PC-9 (cell line): ENCODE data around the gene NAP1L5. TPM values are rescaled to one million over a fixed set of nuclear protein-coding genes. Genes with fewer than 3 reads are reported as not detected.

ENCODE experiments used
- BruUV-seq: library from RNA; stranded (reverse); fragments of 400-500 nt; replicated peaks from 2 replicates; lab custom pipeline; 2021; lab: Mats Ljungman, UMichigan
- CTCF ChIA-PET: fragments of 300-600 bp; sonication (Branson Sonifier 250); formaldehyde crosslinking; loops from one replicate; lab custom pipeline; 2022; ENCODE audit warnings: antibody characterized with exemption; lab: Charles Lee
- POLR2A ChIA-PET: fragments of 300-600 bp; sonication (Branson Sonifier 250); formaldehyde crosslinking; loops from one replicate; lab custom pipeline; 2022; ENCODE audit warnings: antibody characterized with exemption; ENCODE audit not compliant: unreplicated experiment; lab: Charles Lee
- DNase-seq, 2 experiments: peaks; one replicate each; pipeline versions ENCODE4 v3.0.0 to v3.0.0-alpha.2; 2015 to 2022; ENCODE audit warnings: mixed read lengths in 1 of 2
- H2AFZ ChIP-seq: fragments of 200-600 bp; sonication (generic); 2 replicates; pipeline ENCODE4 v1.8.1; 2017; ENCODE audit warnings: antibody characterized with exemption
- H3F3A ChIP-seq: fragments of 200-600 bp; sonication (generic); 2 replicates; pipeline ENCODE4 v1.8.1; 2017; ENCODE audit warnings: antibody characterized with exemption, mild to moderate bottlenecking, low read depth; ENCODE audit not compliant: insufficient read depth
- H3K27ac ChIP-seq: fragments of 200-600 bp; sonication (generic); 2 replicates; pipeline ENCODE4 v1.6.1; 2016; ENCODE audit warnings: mixed run types
- H3K27me3 ChIP-seq: fragments of 200-600 bp; sonication (generic); 2 replicates; pipeline ENCODE4 v1.6.1; 2016; ENCODE audit warnings: low read depth, mixed run types; ENCODE audit not compliant: insufficient read depth
- H3K36me3 ChIP-seq: fragments of 200-600 bp; sonication (generic); 2 replicates; pipeline ENCODE4 v1.6.1; 2016; ENCODE audit warnings: low read depth, mixed run types
- H3K4me1 ChIP-seq: fragments of 200-600 bp; sonication (generic); replicated peaks from 2 replicates; pipeline ENCODE4 v1.6.1; 2016; ENCODE audit warnings: mixed run types; ENCODE audit not compliant: insufficient read depth
- H3K4me2 ChIP-seq: fragments of 200-600 bp; sonication (generic); 2 replicates; pipeline ENCODE4 v1.6.1; 2017; ENCODE audit warnings: mixed run types
- H3K4me3 ChIP-seq: fragments of 200-600 bp; sonication (generic); 2 replicates; pipeline ENCODE4 v1.6.1; 2016; ENCODE audit warnings: mixed run types
- H3K79me2 ChIP-seq: fragments of 200-600 bp; sonication (generic); 2 replicates; pipeline ENCODE4 v1.6.1; 2017; ENCODE audit warnings: low read depth, mixed run types
- H3K9me2 ChIP-seq: fragments of 200-600 bp; sonication (generic); 2 replicates; pipeline ENCODE4 v1.8.1; 2017; ENCODE audit warnings: mild to moderate bottlenecking; ENCODE audit not compliant: insufficient read depth
- H3K9me3 ChIP-seq: fragments of 200-600 bp; sonication (generic); 2 replicates; pipeline ENCODE4 v1.8.1; 2016; ENCODE audit warnings: low read depth; ENCODE audit not compliant: insufficient read depth
- H4K20me1 ChIP-seq: fragments of 200-600 bp; sonication (generic); 2 replicates; pipeline ENCODE4 v1.8.1; 2017; ENCODE audit not compliant: insufficient read depth
- CTCF ChIP-seq: fragments of 200-600 bp; sonication (generic); conservative IDR thresholded peaks from 2 replicates; pipeline ENCODE4 v1.6.1; 2017; ENCODE audit warnings: mixed run types, antibody characterized with exemption, mild to moderate bottlenecking, moderate library complexity
- EZH2 ChIP-seq: fragments of 200-600 bp; sonication (generic); IDR thresholded peaks from 2 replicates; pipeline ENCODE4 v1.8.0; 2017; ENCODE audit warnings: antibody characterized with exemption, low read depth
- intact Hi-C: fragments of 100-400 bp; cut with micrococcal nuclease; formaldehyde crosslinking; loops from one replicate; pipeline ENCODE4 v1.10.0; 2022; ENCODE audit not compliant: unreplicated experiment
- total RNA-seq: library from RNA; stranded (reverse); gene quantifications from 2 replicates; pipeline ENCODE4 v1.2.3, GENCODE V29; 2021

NAP1L5 gene
- total RNA-seq, 1 experiment from 2014 or later: 0.37 TPM

GRCh38 chr4:88745581-88746163 lies 48.0 kb upstream of the NAP1L5 start:
- no peak overlapping the region for H3K4me2 ChIP-seq
- ChIA-PET CTCF (no interaction called here), POLR2A (no interaction called here)
- intact Hi-C loops: no loop called here
- H3K36me3 ChIP-seq: no peaks in the 10 kb centered on the region
- DNase-seq: no peak
- BruUV-seq: no TSS peak
- H3K9me2 ChIP-seq: no peaks in the 10 kb centered on the region
- H3K27ac ChIP-seq: no peak overlapping the region
- H3K79me2 ChIP-seq: no peaks in the 10 kb centered on the region
- H2AFZ ChIP-seq: no peak overlapping the region
- no peaks in the 10 kb centered on the region for H3K9me3 ChIP-seq
- H3K27me3 ChIP-seq: no peaks in the 10 kb centered on the region
- no peaks in the 10 kb centered on the region for H3K4me1 ChIP-seq
- H3F3A ChIP-seq: no peaks in the 10 kb centered on the region
- no peak overlapping the region for H3K4me3 ChIP-seq
- TF ChIP-seq EZH2 (no peak), CTCF (no peak)
- no peaks in the 10 kb centered on the region for H4K20me1 ChIP-seq

- Histone ChIP-seq H3K27me3 (no peaks in the 10 kb centered on the region), H4K20me1 (no peaks in the 10 kb centered on the region), H3K4me3 (no peak overlapping the region), H3K27ac (no peak overlapping the region), H3K36me3 (no peaks in the 10 kb centered on the region), H3K9me3 (no peaks in the 10 kb centered on the region), H3K79me2 (no peaks in the 10 kb centered on the region), H3K4me2 (no peak overlapping the region), H2AFZ (no peak overlapping the region), H3F3A (no peaks in the 10 kb centered on the region), H3K9me2 (no peaks in the 10 kb centered on the region), H3K4me1 (no peaks in the 10 kb centered on the region)
- no peak for DNase-seq
- TF ChIP-seq EZH2 (no peak), CTCF (no peak)
- intact Hi-C loops: no loop called here
- no TSS peak for BruUV-seq
- ChIA-PET CTCF (no interaction called here), POLR2A (no interaction called here)
Measured at GRCh38 chr4:88745175-88745574, 47.5 kb upstream of the NAP1L5 start.

GRCh38 chr4:88744609-88745008 lies 47.0 kb upstream of the NAP1L5 start:
- no peaks in the 10 kb centered on the region for H3K9me3 ChIP-seq
- H3K4me1 ChIP-seq: no peaks in the 10 kb centered on the region
- H3K36me3 ChIP-seq: no peaks in the 10 kb centered on the region
- ChIA-PET CTCF (no interaction called here), POLR2A (no interaction called here)
- intact Hi-C loops: no loop called here
- H3F3A ChIP-seq: no peaks in the 10 kb centered on the region
- no TSS peak for BruUV-seq
- TF ChIP-seq CTCF (no peak), EZH2 (no peak)
- H2AFZ ChIP-seq: no peak overlapping the region
- no peak for DNase-seq
- H4K20me1 ChIP-seq: no peaks in the 10 kb centered on the region
- H3K9me2 ChIP-seq: no peaks in the 10 kb centered on the region
- H3K79me2 ChIP-seq: no peaks in the 10 kb centered on the region
- no peak overlapping the region for H3K4me3 ChIP-seq
- H3K27me3 ChIP-seq: no peaks in the 10 kb centered on the region
- H3K4me2 ChIP-seq: no peak overlapping the region
- no peak overlapping the region for H3K27ac ChIP-seq
